ENCODE measurements around the gene SLC22A23.
A peak's percentile ranks its signal among the peaks of the same experiment; 100 is the strongest.

The SLC22A23 gene

DNA sequence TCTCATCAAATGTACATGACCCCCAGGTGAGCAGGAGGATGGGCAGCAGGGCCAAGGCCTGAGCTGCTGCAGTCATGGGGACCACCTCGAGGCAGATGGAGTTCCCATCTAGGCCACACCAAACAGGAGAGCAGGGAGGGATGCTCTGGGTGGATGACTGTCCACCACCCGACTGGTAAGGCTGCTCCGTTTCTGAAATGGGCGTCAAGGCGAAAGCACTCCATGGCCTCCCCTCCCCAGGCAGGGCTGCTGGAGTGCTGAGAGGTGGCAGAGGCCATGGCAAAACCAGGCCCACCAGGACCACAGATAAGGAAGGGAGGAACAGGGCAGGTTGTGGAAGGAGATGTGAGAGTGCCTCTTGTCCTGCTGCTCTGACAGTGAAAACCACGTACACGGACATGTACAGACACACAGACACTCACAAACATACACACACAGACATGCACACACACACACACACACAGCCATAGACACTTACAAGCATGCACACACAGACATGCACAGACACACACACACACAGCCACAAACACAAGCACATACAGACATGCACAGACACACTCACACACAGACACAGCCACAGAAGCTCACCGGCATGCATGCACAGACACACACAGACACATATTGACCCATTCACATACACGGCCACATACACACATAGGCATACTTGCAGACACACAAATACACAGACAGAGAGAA lies 104.9 kb downstream of the SLC22A23 start:
- ATAC-seq (no peak), DNase-seq (no peak)

DNA sequence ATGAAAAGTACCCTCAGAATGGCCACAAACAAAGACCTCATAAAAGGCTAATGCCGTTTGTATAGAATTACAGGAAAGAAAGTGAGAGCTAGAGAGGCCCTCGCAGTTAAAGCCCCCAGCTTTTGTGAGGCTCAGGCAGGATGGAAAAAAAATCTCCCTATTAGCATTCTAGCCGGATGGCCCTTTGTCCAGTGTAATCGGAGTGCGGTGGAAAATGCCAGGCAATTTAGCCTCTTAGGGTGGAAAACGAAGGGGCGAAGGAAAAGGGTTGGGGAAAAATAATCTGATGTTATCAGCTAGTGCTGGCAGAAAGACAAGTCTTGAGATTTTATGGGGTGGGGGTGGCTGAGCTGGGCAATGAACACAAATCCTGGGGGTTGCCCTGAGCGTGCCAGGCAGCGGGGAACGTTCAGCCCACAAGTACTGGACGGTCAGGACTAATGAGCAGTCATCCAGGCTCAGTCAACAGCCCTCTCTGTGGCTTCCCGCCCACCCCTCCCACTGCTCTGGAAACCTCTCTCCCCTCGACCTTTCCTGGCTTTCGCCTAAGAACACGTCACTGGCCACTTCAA lies 105.7 kb downstream of the SLC22A23 start:
- ATAC-seq = no peak
- DNase-seq = no peak

DNA sequence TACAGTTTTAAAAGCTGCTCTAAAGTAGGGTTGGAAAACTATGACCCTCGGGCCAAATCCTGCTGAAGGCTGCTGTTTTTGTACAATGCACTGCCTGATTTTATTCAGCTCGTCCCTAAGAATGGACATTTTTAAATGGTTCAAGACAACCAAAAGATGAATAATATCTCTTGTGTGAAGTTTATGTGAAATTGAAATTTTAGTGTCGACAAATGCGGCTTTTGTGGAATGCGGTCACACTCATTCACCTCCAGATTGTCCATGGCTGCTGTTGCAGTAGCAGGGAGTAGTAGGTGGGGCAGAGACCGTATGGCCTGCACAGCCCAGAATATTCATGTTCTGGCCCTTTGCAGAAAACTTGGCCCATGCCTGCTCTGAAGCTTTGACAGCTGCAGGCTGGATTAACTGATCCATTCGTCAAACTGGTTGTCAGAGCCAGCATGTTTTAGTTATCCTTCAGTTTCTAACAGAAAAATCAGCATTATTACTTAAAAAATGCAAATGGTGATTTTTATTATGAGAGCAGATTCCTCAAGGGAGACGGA lies 106.5 kb downstream of the SLC22A23 start:
- ATAC-seq = no peak
- DNase-seq = no peak

DNA sequence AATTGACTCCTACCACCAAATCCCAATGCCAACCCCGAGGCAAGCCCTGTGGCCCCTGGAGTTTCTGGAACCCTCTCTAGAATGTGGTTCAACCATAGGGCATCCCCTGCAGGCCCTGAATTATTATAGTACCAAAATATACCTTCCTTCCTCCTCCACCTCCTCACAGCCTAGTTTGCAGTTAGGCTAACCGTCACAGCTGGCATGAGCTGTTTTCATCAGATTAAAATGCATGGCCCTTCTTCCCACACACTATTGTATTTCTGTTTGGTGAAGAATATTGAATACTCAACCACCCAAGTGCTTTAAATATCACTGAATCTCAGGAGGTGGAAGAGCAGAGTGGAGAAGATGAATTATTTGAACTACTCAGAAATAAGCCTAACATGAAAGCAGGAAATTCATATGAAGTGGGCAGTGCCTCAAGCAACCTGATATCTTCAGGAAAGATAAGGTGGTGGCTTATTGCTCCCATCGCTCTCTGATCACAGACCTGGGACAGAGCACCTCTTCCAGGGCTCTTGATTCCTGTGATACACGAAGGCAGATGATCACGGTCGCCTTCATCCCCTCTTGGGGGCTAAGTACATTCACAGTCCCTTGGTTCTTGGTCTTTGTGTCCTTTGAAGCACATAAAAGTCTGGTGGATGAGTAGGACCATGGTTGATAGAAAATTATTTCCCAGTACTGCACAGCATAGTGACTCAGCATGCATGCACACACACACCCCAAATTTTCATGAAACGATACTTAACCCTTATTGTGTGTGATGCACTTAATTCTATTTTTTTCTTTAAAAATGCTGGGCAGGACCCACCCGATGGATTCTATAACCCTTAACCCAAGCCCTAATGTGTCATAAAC lies 107.2 kb downstream of the SLC22A23 start:
- DNase-seq (no peak), ATAC-seq (no peak)

DNA sequence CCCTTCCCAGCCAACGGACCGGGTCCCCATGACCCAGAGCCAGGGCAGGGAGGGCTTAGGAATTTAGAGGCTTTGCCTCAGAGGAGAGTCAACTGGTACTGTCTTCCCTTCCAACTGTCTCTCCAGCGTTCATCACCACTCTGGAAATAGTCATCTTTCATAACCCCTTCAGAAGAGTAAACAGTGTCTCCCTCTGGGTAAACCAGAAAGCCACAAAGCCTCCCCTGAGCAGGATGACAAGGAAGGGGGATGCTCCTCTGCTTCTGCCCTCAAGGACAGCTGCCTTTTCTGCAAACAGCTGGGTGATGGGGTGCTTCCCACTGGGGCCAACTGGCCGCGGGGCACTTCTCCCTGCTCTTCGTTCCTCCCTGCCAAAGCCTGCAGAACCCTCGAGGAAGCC lies 108.0 kb downstream of the SLC22A23 start:
- ATAC-seq (no peak), DNase-seq (no peak)

DNA sequence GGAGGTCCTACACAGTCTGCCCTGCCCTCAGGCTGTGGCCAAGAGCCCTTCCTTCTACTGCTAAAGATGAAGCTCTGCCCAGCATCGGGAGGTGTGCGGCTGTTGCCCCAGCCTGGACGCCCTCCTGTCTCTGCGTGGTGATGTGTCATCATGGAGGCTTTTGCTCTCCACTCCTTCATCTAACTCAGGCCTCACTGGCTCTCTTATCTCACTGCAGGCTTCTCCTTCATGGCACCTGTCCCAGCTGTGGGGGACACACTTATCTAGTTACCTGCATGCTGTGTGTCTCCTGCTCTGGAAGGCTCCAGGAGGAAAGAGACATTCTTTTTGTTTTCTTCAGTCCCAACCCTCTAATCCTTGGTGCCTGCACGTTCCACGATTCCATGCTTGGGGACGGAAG lies 109.0 kb downstream of the SLC22A23 start:
- ATAC-seq (no peak), DNase-seq (no peak)

DNA sequence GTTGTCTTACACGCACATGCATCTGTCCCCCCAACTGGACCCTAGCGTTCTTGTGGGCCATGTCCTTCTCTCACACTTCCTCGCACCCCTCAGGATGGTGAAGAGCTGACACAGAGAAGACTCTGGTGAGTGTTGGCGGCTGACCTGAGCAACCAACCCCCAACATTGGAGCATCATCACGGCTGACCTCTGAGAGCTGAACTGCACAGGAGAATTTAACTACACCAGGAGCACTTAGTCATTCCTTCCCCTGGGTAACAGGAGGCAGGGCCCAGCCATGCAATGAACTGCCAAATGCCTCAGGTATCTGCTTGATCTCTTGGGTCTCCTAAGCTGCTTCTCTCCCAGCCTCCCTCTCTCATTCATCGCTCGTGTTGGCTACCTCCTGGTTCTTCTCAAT lies 109.6 kb downstream of the SLC22A23 start:
- no peak for DNase-seq
- no peak for ATAC-seq

DNA sequence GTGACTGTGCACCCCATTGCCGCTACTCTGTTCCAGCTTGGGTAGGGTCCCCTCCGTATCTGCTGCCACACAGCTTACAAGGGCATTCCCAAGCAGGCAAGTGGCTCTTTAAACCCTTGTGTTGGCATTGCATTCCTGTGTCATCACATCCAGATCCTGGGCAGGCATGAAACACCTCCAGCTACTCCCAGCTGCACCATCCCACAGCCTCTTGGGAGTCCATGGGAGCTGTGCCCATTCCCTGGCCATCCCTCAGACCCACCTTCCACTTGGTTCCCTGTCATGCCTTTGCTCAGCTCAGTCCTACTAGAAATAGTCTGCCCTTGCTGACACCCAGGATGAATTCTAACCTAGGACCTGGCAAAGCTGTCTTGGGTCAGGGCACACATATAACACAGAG lies 110.4 kb downstream of the SLC22A23 start:
- ATAC-seq (no peak), DNase-seq (no peak)

DNA sequence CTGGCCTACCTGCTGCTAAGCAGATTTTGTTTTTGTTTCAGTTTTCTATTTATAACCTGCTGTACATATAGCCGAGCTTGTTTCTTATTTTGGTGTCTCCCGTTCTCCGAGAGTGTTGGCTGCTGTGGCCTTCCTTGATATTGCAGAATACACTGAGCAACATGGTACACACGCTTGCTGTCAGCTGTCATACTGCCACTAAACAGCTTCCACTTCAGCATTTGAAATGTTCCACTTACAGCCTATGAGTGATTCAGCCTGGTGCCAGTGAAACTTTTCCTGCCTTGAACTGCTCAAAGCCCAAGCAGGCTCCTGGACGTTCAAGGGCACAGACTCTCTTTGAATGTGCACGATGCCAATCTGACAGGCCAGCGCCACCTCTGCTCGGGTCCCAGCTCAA lies 111.0 kb downstream of the SLC22A23 start:
- ATAC-seq (no peak), DNase-seq (no peak)

DNA sequence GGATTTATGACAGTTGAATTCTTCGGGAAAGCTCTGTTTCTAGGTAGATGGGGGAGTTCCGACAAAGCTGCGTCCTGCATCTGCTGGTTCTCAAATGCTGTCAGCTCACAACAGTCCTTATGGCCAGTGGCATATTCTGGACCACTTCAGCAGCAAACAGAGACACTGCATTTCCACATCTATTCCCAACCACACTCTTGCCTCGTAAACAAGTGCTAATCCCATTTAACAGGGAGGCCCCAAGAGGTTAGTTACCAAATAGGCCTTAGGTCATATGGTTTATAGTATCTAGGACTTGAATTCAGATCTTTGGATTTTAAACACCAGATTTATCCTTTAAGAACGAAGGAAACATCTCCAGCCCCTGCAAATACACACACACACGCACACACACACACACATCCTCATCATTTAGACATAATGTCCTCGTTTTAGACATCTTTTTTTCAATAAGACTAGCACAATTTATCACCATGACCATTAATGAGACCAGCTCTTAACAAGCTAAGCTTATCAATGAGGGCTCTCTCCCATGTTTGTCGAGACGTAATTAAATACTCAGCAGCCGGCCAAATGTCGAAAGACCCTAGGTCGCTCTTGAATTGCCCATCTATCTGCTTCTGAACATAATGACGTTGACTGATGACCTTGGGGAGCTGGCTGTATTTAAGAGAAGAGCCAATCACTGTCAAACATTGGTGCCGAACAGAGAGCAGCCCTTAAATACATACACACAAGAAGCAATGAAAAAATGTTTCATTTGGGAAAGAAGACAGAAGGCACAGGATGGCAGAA lies 113.6 kb downstream of the SLC22A23 start:
- ATAC-seq (no peak), DNase-seq (no peak)

DNA sequence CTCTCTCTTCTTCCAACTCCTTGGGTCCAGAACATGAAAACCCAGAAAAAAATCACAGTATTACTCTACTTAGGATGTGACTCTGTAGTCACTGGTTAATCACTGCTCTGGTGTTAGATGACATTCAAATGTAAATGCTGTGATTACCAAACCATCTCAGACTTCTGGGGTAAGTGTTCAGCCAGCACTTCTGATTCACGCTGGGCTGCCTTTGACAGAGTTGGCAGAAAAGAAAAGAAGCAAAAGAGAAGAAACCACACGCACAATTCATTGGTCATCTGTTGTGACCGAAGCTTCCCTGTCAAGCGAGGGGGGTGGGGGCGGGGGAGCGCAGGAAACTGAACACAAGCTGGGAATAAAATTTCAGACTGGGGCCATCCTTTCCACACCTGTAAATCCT lies 115.4 kb downstream of the SLC22A23 start:
- DNase-seq (no peak), ATAC-seq (no peak)

DNA sequence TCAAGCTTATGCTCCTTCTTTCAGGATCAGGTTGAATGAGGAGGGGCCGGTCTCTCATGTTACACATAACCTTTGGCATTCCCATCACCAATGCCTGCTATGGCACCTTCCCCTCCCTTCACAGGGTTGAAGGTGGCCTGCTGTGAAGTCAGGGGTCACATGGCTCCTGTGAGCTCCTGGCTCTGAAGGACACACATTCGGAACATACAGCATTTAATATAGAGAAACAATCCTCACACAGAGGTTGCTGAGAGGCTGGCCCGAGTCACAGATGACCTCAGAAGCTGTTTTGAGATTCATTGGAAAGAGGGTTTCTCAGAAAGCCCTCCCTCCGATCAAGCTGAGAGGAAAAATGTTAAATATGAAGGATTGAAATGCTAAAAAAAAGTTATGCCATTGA lies 116.0 kb downstream of the SLC22A23 start:
- DNase-seq (no peak), ATAC-seq (no peak)

DNA sequence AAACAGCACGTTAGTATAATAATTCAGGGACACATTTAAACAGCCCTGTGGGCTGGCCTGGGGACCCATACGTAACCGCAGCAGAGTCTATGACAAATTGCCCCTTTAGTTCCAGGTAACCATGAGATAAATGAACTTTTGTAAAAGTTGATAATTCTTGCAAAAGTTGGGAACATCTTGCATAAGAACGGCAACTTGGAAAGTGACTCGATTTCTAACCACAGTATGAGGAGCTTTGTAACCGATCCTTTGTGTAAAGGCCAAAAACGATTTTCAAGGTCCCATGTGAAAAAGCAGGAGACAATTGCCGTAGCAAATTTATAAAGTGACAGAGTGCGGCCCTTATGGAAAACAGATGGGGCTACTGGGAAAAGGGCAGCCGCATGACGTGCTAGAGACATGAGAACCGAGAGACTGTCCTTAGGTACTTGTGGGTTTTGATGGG lies 116.5 kb downstream of the SLC22A23 start:
- DNase-seq (no peak), ATAC-seq (no peak)

DNA sequence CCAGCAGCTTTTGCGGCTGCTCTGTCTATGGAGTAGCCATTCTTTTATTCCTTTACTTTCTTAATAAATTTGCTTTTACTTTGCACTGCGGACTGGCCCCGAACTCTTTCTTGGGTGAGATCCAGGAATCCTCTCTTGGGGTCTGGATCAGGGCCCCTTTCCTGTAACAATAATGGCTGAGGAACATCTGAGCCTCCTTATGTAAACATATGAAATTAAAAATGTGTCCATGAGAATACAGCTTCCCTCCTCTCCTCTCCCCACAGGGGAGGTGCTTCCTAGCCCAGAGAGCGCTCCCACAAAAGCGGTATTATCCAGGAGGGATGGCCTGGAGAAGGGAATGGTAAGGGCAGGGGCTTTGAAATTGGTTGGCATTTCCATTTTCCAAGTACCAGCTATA lies 117.0 kb downstream of the SLC22A23 start:
- no peak for ATAC-seq
- no peak for DNase-seq

DNA sequence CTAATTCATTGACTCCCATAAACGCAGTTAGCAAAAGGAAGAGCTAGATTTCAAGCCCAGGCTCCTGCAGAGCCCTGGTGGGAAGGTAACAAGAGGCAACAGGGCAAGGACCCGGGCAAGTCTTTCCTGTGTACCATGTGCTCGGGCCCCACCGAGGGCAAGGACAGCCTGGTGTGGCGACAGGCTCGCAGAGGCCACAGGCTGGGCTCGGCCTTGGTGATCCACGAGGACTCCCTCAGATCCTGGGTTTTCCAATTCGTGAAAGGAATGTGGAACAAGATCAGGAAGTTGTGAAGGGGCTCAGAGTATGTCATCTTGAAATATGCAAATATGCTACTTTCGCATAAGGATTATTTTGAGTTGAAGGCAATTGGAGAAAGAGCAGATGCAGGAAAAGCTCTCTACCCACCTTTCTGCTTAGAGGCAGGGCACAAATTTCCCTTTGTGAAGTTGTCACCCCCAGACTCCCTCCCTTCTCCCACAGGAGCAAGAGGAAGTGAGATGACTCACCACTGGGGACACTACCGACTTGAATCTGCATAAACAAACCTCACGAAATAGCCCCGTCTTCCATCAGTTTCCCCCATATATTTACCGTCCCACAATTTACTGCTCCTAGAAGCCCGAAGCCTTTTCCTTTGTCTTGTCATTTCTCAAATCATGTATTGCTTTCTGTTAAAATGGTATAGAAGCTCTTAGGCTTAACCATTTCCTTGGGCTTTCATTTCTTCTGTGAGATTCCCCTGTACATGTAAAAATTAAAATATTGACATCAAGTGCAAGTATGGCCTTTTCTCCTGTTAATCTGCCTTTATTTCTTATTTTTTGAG lies 119.1 kb downstream of the SLC22A23 start:
- DNase-seq = no peak
- peak; percentile 40 for ATAC-seq

DNA sequence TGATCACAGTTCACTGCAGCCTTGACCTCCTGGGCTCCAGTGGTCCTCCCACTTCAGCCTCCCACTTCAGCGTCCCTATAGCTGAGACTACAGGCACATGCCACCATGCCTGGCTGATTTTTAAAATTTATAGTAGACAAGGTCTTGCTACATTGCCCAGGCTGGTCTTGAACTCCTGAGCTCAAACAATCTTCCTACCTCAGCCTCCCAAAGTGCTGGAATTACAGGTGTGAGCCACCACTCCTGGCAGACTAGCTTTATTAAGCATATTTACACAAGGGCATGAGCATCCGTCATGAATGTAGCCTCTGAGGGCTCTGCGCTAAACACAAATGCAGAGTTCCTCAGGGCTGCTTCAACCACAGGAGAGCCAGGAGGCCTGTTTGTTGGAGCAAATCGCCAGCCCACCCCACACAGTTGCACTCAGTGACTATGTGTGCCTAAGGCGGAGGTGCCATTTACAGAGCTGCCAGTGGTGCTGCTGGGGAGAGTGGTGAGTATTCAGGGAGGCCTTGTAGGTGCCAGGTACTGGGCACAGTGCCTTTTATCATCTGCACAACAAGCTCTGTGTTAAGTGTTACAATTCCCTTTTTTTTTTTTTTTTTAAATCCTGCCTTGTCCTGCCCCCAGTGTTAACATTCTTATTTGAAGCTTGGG lies 119.9 kb downstream of the SLC22A23 start:
- DNase-seq = no peak
- no peak for ATAC-seq

DNA sequence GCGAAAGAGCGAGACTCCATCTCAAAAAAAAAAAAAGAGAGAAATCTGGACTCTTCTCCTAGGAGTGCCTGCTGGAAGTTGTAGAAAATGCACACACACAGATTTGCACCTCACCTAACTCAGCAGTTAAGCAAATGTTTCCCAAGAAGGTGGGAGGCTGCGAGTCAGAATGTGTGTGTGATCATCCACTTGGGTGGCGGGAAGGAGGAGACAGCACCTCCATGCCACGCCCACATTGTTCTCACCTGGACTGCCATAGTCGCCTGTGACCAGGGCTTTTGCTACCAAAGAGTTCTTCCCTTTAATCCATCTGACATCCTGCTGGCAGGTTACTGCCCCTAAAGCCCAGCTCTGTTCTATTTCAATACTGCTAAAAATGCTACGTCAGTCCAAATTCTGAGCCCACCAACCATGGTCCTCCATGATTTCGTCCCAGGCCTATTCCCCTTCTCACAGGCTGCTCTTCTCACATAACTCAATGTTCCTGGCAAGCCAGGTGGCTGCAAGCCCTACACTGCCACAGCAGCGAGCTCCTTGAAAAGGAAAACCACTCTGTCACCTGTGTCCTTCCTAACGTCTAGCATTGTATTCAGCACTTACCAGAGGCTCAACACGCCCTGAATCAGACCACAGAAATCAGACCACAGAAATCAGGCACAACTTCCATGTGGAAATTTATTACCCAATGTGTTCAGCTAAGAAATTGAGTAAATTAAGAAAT lies 120.6 kb downstream of the SLC22A23 start:
- no peak for ATAC-seq
- no peak for DNase-seq

DNA sequence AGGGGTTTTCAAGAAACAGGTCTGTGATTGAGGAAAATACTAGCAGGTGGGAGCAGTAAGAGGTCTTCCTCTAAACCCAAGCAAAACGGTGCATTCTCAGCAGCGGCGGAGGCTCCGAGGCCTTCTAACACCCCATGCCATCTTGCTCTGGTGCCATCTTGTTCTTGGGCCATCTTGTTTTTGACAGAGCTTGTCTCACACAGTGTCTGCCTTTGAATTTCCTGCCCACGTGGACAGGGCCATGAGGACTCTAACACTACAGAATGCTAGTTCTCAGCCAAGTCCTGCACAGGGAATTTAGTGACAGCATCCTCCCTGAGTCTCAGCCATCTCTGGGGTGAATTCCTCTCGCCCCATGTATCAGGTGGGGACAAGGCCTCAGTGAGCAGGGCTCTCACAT lies 121.7 kb downstream of the SLC22A23 start:
- no peak for ATAC-seq

DNA sequence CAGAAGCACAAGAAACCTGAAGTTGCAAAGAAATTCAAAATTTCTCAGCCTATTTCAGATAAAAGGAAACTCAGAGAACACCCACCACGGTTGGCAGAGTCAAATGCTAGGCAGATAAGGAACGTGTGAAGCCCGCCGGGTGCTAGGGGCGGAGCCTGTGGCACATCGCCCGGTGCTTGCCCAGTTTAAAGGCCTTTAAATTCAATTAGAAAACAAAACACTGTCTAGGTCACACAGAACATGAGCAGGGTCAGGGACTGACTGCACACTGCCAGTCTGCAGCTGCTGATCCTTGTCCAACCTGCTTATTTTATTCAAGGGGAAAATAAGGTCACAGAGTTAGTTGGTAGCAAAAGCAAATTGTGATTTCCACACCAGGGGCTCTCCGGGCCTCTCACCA lies 122.3 kb downstream of the SLC22A23 start:
- ATAC-seq (no peak), DNase-seq (no peak)

More for the DNA sequence above, 121.7 kb downstream of the SLC22A23 start:
- no peak for DNase-seq

DNA sequence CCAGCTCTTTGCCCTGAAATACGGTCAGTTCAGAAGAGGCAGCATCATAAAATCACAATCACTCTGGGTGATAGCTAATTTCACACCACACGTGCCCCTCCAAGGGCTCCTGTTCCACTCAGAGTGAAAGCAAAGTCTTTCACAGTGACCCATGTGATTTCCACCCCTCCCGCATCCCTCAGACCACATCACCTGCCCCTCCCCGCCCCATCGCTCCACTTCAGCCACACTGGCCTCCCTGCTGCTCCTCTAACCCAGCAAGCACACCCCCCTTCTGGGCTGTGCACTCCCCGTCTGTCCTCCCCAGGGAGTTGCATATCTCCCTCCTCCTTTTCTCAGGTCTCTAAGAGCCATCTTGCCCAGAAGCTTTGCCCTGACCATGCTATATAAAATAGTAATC lies 123.6 kb downstream of the SLC22A23 start:
- ATAC-seq (no peak), DNase-seq (no peak)

Measured in stimulated activated naive CD8-positive, alpha-beta T cell treated with anti-CD3 and anti-CD28 coated beads, Interleukin-15, Interleukin-2, amounts not matched to agents 100 U/mL and 50 U/mL, for 24 hours (primary cell).